ENCODE results near the gene ZNF343.

DNA sequence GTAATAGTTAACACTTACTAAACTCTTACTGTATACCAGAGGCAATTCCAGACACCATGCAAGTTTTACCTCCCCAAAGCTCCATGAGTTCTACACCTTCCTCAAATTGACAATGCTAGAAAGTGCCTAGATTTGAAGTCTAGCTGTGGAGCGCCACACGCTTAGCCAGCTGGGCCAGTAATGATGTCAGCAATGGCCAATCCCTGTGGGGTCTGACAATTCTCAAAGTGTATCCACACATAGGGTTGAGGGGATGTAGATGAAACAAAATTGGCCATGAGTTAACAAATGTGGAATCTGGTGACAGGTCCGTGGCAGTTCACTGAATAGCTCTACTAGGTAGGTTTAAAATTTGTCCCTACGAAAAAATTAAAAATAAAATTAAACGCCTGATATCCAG, 1.3 kb downstream of the ZNF343 start:
- TF ChIP-seq POLR2A (IDR thresholded peaks at IDR 0.05): no peak
- TF ChIP-seq, protein P1, sequence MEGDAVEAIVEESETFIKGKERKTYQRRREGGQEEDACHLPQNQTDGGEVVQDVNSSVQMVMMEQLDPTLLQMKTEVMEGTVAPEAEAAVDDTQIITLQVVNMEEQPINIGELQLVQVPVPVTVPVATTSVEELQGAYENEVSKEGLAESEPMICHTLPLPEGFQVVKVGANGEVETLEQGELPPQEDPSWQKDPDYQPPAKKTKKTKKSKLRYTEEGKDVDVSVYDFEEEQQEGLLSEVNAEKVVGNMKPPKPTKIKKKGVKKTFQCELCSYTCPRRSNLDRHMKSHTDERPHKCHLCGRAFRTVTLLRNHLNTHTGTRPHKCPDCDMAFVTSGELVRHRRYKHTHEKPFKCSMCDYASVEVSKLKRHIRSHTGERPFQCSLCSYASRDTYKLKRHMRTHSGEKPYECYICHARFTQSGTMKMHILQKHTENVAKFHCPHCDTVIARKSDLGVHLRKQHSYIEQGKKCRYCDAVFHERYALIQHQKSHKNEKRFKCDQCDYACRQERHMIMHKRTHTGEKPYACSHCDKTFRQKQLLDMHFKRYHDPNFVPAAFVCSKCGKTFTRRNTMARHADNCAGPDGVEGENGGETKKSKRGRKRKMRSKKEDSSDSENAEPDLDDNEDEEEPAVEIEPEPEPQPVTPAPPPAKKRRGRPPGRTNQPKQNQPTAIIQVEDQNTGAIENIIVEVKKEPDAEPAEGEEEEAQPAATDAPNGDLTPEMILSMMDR (IDR thresholded peaks at IDR 0.05): no peak

All from tibial nerve (tissue), 3 donors.